ENCODE data around the gene CANT1. TPM values are rescaled to one million over a fixed set of nuclear protein-coding genes. Genes with fewer than 3 reads are reported as not detected.

CANT1 gene
- total and polyA plus RNA-seq, 2 of the 13 experiments (the other 11 are each of a cell fraction or from before 2014, with no cell fraction given): 34.1 to 42.1 TPM

DNA sequence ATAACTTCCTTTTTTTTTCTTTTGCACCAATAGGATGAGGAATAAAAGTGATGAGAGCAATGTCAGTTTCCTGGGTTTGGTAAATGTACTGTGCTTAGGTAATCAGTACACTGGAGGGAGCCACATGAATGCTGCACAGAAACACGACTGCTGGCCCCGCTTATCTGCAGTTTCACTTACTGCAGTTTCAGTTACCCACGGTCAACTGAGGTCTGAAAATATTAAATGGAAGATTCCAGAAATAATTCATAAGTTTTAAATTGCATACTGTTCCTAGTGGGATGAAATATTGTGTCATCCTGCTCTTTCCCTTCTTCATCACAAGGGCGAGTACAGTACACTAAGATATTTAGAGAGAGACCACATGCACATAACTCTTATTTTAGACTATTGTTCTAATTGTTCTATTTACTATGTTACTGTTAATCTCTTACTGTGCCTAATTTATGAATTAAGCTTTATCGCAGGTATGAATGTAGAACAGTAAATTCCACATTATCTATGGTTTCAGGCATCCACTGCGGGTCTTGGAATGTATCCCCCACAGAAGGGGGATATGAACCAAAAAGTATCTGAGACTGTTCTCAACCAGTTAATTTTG lies 23.4 kb downstream of the CANT1 start (continued):
- TF ChIP-seq IRF9 (CRISPR knock-in tag; IDR thresholded peaks at IDR 0.05; ENCODE audit: borderline replicate concordance) (no peak), RXRB (CRISPR knock-in tag; IDR thresholded peaks at IDR 0.05; ENCODE audit: borderline replicate concordance) (0 out of 2 replicates have a peak, but pooled peaks have one; percentile 4), SMC3 (IDR thresholded peaks at IDR 0.05; ENCODE audit: low read length) (peak; percentile 28; the same call in 1 of the 2 replicates), KAT8 (CRISPR knock-in tag; IDR thresholded peaks at IDR 0.05) (peak; percentile 54; the same call in 1 of the 2 replicates), NR2F6 (IDR thresholded peaks at IDR 0.05) (0 out of 2 replicates have a peak, but pooled peaks have one; percentile 25), NR2F6 (CRISPR knock-in tag; IDR thresholded peaks at IDR 0.05) (no peak), HDAC1 (CRISPR knock-in tag; IDR thresholded peaks at IDR 0.05) (peak; percentile 34; the same call in 1 of the 2 replicates), ZNF580 (CRISPR knock-in tag; IDR thresholded peaks at IDR 0.05; ENCODE audit: borderline replicate concordance, low read depth) (peak; percentile 16; the same call in 1 of the 2 replicates), MIXL1 (CRISPR knock-in tag; IDR thresholded peaks at IDR 0.05) (0 out of 2 replicates have a peak, but pooled peaks have one; percentile 10), KDM3A (CRISPR knock-in tag; IDR thresholded peaks at IDR 0.05; ENCODE audit: low read depth) (0 out of 2 replicates have a peak, but pooled peaks have one; percentile 42), GATAD2A (CRISPR knock-in tag; IDR thresholded peaks at IDR 0.05) (peak; percentile 49), POGK (CRISPR knock-in tag; conservative IDR thresholded peaks at IDR 0.05) (0 out of 2 replicates have a peak, but pooled peaks have one; percentile 6), KLF11 (CRISPR knock-in tag; IDR thresholded peaks at IDR 0.05) (0 out of 2 replicates have a peak, but pooled peaks have one; percentile 26), ZNF335 (CRISPR knock-in tag; IDR thresholded peaks at IDR 0.05) (peak; percentile 53; the same call in 1 of the 2 replicates), ONECUT2 (CRISPR knock-in tag; IDR thresholded peaks at IDR 0.05) (no peak), CEBPG (CRISPR knock-in tag; IDR thresholded peaks at IDR 0.05) (peak; percentile 45; the same call in 1 of the 2 replicates), NR2F1 (CRISPR knock-in tag; IDR thresholded peaks at IDR 0.05) (no peak), RFX1 (IDR thresholded peaks at IDR 0.05) (no peak), ZNF709 (CRISPR knock-in tag; IDR thresholded peaks at IDR 0.05) (0 out of 2 replicates have a peak, but pooled peaks have one; percentile 25)
- TF ChIP-seq, protein P1, sequence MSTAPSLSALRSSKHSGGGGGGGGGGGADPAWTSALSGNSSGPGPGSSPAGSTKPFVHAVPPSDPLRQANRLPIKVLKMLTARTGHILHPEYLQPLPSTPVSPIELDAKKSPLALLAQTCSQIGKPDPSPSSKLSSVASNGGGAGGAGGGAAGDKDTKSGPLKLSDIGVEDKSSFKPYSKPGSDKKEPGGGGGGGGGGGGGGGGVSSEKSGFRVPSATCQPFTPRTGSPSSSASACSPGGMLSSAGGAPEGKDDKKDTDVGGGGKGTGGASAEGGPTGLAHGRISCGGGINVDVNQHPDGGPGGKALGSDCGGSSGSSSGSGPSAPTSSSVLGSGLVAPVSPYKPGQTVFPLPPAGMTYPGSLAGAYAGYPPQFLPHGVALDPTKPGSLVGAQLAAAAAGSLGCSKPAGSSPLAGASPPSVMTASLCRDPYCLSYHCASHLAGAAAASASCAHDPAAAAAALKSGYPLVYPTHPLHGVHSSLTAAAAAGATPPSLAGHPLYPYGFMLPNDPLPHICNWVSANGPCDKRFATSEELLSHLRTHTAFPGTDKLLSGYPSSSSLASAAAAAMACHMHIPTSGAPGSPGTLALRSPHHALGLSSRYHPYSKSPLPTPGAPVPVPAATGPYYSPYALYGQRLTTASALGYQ (CRISPR knock-in tag; IDR thresholded peaks at IDR 0.05): no peak
- TF ChIP-seq, protein P2, sequence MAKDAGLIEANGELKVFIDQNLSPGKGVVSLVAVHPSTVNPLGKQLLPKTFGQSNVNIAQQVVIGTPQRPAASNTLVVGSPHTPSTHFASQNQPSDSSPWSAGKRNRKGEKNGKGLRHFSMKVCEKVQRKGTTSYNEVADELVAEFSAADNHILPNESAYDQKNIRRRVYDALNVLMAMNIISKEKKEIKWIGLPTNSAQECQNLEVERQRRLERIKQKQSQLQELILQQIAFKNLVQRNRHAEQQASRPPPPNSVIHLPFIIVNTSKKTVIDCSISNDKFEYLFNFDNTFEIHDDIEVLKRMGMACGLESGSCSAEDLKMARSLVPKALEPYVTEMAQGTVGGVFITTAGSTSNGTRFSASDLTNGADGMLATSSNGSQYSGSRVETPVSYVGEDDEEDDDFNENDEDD (CRISPR knock-in tag; IDR thresholded peaks at IDR 0.05; ENCODE audit: borderline replicate concordance): peak; percentile 31; the same call in 1 of the 2 replicates
